Measurements from ENCODE around the gene CALR.
"Not testable (repeated sequence)": the region's sequence is repeated elsewhere in the genome, so short reads cannot be mapped to it uniquely, and the experiment has no call there.

The CALR gene

DNA sequence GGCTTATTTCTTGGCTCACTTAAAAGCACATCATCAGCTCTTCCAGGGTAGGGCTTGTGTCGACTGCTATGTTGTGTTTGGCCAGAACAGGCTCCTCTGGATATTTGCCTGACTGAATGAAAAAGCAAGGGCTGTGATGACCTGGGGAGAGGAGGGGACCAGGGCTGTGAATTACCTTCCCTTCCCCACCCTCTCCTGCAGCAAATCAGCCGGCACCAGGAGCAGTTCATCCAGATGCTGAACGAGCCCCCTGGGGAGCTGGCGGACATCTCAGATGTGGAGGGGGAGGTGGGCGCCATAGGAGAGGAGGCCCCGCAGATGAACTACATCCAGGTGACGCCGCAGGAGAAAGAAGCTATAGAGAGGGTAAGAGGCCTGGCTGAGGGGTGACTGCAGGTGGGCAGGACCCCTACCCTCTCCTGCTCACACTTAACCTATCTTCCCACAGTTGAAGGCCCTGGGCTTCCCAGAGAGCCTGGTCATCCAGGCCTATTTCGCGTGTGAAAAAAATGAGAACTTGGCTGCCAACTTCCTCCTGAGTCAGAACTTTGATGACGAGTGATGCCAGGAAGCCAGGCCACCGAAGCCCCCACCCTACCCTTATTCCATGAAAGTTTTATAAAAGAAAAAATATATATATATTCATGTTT is 14.2 kb downstream of the CALR start:
- DNase-seq: peak in 3 of 56 donors; percentile 48 to 61 (median 54)

GRCh38 chr19:12953138-12953798 is 14.9 kb downstream of the CALR start:
- peak in 51 of 56 donors; percentile 2 to 75 (median 50) for DNase-seq

- no peak for DNase-seq
These were observed 15.6 kb downstream of the CALR start for GRCh38 chr19:12953799-12954611.

GRCh38 chr19:12954612-12954962 is 16.2 kb downstream of the CALR start:
- no peak for DNase-seq

DNA sequence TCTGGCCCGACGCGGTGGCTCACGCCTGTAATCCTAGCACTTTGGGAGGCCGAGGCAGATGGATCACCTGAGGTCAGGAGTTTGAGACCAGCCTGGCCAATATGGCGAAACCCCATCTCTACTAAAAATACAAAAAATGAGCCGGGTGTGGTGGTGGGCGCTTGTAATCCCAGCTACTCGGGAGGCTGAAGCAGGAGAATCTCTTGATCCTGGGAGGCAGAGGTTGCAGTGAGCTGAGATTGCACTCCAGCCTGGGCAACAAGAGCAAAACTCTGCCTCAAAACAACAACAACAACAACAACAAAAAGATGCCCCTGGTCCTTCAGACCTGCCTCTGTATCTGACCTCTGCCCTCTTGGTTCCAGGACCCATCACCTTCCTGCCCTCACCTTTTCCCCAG is 17.2 kb downstream of the CALR start:
- not testable (repeated sequence) for DNase-seq

DNA sequence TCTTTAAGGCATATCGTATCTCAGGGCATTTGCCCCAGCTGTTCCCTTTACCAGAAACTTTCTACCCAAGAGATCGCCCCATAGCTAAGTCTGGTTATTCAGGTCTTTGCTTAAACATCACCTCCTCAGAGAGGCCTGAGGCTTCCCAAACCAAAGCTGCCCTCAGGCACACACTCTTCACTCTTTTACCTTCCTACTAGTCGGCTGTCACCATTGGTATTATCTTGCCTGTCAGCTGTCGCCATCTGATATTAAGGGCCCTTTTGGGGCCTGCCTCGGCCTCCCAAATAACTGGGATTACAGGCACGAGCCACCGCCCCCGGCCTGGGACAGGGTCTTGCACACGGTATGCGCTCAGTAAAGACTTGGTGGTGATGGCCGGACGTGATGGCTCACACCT is 17.6 kb downstream of the CALR start:
- no peak for DNase-seq

DNA sequence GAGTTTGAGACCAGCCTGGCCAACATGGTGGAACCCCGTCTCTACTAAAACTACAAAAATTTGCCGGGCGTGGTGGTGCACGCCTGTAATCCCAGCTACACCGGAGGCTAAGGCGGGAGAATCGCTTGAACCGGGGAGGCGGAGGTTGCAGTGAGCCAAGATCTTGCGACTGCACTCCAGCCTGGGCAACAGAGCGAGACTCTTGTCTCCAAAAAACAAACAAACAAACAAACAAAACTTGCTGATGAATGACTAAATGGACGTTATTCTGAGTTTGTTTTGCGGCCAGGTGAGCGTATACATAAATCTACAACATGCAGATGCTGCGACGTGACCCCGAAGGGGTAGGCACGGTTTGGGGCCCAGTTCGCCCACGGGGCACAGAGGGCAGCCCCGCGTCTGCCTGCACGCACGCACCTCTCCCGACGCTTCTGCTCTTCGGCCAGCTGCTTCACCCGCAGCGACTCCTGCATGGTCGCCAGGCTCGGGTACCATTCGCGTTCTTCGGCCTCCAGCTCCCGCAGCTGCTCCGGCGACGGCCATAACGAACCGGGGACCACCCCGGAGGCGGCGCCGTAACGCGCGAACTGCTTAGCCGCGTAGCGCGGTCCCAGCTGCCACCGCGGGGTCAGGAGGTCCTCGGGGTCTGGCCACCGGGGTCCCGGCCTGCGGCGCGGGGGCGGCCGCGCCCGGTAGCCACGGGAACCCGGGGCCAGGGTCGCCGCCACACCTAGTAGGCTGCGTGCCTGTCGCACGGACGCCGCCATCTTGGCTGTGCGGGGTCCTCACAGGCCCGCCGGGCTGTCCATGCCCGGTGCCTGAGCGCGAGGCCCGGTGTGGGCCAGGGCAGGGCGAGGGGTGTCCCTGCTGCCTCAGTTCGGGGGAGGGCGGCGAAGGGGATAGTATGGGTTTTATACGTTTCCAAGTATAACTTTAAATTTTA is 18.3 kb downstream of the CALR start, which contains the start of gene GADD45GIP1:
TSS of gene GADD45GIP1 (minus strand) at position 778 of the 943 bp plus-strand sequence. CDS start at position 767, 11 bp downstream.
- peak in 50 of 56 donors; percentile 7 to 78 (median 47) for DNase-seq

- not testable (repeated sequence) for DNase-seq
These were observed 19.1 kb downstream of the CALR start for GRCh38 chr19:12957389-12957952.

DNA sequence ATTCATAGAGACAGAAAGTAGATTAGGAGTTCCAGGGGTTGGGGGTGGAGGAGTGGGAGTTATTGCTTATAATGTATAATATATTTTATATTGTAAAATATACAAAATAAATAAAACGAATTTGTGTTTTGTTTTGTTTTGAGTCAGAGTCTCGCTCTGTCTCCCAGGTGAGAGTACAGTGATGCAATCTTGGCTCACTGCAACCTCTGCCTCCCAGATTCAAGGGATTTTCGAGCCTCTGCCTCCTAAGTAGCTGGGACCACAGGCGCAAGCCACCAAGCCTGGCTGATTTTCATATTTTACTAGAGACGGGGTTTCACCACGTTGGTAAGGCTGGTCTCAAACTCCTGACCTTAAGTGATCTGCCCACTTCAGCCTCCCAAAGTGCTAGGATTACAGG is 21.1 kb downstream of the CALR start:
- DNase-seq: no peak

GRCh38 chr19:12965017-12965811 is 26.8 kb downstream of the CALR start:
- DNase-seq: peak in 51 of 56 donors; percentile 29 to 85 (median 63)

- DNase-seq: no peak
These were observed 27.4 kb downstream of the CALR start for GRCh38 chr19:12965812-12966135.

GRCh38 chr19:12967907-12968306 is 29.5 kb downstream of the CALR start:
- no peak for DNase-seq

GRCh38 chr19:12969292-12969988 is 31.0 kb downstream of the CALR start, which contains the start of gene DAND5:
DAND5 (plus strand) TSS chr19:12969576; CDS start chr19:12969661, 85 bp downstream.
- peak in 42 of 56 donors; percentile 7 to 78 (median 38) for DNase-seq

- DNase-seq: no peak
These were observed 31.8 kb downstream of the CALR start for GRCh38 chr19:12970070-12970820.

- DNase-seq: no peak
These were observed 34.8 kb downstream of the CALR start for GRCh38 chr19:12973236-12973635.

GRCh38 chr19:12974301-12975220 is 36.2 kb downstream of the CALR start:
- DNase-seq: no peak

DNA sequence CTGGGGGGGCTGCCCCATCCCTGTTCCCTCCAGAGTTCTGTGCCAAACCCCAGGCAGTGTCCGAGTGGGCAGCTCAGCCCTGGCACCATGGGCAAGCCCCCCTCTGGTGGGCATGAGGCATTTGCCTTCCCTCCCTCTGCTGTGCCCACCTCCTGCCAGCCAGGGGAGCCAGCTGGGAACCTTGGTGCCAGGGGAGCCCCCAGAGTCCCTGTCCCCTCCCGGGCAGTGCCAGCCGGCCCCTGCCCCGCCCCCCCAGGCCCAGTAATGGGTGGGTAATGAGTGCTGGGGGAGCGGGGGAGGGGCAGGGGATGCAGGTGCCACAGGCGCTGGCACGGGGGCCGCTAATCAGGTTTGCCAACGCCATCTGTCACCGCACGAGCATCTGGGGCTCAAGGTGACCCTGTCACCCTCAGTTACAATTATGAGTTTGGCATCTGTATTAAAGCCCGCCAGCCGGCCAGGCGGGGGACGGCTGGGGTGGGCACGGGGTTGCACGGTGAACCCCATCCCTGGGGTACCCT is 36.9 kb downstream of the CALR start:
- DNase-seq: no peak

Measured in nucleus accumbens (tissue), 56 donors.